NCI-H1105 treated with DMSO at 0.1 percent for 48 hours (cell line): Measurements from ENCODE around the gene FAM3B.

Source experiments
- DNase-seq: peaks from one replicate; lab custom pipeline; 2025; lab: John Stamatoyannopoulos, UW

The FAM3B gene

GRCh38 chr21:41319273-41319672 is 2.7 kb downstream of the FAM3B start:
- no peak for DNase-seq

- DNase-seq, result peak; percentile 45
Observed at GRCh38 chr21:41321211-41321907, 4.8 kb downstream of the FAM3B start.

DNA sequence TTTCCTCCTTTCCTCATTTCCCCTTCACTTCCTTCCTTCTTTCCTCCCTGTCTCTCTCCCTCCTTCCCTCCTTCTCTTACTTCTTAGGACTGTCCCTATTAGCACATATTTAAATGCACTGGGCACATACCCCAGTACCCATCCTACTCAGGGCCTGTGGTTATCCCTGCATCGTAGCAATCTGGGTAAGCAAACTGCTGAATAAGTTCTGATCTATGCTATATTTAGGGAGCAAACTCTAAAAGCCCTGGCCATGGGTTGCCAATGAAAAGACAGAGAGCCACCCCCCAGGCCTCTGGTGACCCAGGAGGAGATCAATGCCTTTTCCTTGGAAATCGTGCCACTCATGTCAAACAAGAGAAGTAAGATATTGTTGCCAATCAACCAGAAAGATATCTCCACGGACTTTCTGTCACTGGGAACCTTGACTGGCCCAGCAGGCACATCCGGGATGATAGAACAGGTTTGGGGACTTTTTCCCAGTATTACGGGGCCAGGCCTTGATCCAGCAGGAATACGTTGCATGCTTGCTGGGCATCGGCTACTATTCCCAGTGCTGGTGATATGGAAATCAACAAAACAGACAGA is 5.4 kb downstream of the FAM3B start:
- no peak for DNase-seq

DNA sequence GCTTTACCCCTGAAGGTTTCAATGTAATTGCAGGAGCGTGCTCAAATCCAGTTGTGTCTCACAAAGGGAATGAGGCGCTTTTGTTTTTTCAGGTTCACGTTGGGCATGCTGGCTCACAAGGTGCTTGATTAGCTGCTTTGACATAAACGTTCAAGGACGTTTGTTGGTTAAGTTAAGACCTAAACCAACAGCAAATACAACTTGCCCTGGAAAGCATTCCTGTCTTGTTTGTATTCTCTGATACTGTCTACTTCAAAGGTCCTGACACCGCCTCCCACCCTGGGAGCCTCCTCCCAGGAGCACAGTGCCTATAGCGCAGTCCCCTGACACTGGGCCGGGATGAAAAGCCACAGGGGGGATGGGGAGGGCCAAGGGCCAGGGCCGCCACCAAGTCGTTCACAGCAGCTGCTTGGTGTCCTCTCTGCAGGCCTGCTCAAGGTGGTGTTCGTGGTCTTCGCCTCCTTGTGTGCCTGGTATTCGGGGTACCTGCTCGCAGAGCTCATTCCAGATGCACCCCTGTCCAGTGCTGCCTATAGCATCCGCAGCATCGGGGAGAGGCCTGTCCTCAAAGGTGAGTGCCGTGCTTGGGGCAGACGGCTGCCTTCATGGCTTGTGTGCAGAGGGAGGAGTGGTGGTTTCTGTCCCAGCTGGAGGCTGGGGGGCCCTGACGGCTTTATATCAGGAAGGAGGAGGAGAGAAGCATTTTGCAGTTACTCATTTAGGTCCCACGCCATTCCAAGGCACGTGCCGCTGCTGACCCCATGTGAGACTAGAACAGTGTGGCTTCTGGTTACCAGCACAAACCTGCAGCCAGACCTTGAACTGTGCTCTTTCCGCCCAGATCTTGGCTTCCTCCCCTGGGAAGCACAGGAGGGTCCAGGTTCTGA is 6.1 kb downstream of the FAM3B start:
- DNase-seq, result no peak

DNA sequence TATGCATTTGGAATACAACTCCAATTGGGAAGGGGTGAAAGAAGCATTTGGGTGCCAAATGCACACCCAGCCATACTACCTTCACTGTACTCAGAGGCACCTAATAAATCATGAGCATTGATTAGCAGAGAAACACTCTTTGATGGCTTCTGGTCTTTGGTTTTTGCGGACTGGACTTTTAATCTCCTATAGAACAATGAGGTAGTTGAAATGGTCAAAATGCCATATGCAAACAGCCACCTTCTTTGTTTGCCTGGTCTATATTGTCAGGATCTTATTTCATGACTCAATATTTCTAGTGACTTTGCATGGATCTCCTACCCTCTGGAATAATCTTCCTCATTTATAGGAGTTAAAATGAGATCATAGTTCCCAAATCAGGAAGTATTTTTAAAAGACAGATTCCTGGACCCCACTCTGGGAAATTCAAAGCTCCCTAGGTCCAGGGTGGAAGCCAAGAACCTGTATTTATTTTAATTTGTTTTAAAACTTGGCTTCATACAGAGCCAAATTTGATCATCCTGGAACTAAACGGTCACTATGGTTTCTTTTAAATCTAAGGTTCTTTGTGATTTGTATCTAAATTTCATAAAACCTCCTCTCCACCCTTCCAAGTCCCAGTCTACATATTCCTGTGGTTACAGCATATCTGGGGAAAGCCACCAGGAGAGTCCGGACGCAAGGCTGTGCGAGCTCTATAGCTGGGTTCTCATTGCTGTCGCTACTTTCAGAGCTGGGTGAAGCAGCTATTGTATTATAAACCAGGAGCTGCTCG is 8.7 kb downstream of the FAM3B start:
- no peak for DNase-seq

DNA sequence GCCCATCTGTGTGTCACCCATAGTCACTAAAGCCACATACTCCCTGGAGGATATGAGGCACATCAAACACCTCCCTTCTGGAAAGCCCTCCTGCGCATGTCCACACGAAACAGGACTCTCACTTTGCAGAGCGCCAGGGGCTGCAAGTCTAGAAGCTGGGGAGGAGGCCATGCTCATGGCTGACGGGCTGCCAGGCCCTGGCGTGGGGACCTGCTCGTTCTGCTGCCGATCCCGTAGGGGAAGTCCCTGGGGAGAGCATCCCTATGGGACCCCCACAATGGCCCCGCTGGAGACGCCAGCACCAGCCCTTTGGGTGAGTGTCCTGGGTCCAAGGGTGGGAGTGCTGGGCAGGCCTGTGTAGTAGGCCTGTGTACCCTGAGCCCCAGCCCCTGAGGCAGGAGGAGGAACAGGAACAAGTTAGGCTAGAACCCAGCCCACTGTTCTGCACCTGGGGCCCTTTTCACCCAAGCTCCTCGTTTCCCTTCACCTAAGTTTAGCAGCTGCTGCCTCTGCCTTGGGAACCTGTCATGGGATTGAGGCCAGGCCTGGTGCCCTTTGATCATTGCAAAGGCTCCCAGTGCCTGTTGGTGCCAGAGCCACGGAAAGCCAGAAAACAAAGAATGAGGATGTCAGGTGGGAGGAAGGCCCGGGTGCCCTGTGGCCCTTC is 9.9 kb downstream of the FAM3B start:
- no peak for DNase-seq

DNA sequence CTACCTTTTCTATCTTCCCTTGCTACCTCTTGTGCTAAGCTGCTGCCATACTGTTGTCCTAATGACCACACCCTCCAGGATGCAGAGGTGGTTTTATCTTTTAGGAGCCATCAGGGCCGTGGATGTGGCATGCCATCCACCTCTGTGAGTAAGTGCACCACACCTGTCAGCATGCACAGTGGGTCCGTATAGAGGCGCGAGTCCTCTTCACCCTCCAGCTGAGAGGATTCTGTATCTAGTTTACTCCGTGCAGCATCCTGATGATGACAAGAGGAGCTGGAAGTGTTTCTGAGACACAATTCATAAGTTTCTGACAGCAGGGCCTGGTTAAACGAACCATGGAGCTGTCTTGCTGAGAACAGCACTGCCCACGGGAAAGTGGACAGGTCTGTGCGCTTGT is 11.2 kb downstream of the FAM3B start:
- no peak for DNase-seq

- no peak for DNase-seq
Observed at GRCh38 chr21:41328660-41329607, 12.3 kb downstream of the FAM3B start.

DNA sequence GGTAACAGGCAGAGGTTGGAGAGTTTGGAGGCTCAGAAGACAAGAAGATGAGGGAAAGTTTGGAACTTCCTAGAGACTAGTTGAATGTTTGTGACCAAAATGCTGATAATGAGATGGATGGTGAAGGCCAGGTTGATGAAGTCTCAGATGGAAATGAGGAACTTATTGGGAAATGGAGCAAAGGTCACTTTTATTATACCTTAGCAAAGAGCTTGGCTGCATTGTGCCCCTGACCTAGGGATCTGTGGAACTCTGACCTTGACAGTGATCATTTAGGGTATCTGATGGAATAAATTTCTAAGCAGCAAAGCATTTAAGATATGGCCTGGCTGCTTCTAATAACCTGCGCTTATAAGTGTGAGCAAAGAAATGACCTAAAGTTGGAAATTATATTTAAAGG is 17.2 kb downstream of the FAM3B start:
- no peak for DNase-seq

GRCh38 chr21:41337515-41337914 is 20.9 kb downstream of the FAM3B start:
- DNase-seq, result no peak

- no peak for DNase-seq
Observed at GRCh38 chr21:41338455-41338854, 21.9 kb downstream of the FAM3B start.

DNA sequence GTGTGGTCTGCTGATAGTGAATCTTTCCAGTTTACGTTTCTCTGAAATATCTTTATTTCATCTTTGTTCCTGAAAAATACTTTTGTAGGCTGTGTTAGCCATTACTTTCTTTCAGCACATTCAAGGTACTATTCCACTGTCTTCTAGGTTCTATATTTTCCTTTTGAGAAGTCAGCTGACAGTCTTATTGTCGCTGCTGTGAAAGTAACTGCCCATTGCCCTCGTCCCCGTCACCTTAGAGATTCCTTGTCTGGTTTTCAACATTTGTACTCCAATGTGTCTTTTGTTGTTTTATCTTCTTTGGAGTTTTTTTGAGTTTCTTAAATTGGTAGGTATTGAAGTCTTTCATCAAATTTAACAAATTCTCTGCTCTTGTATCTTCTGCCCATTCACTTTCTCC is 25.4 kb downstream of the FAM3B start:
- DNase-seq, result no peak

GRCh38 chr21:41344146-41344545 is 27.5 kb downstream of the FAM3B start:
- DNase-seq, result no peak

GRCh38 chr21:41345356-41345755 is 28.8 kb downstream of the FAM3B start:
- DNase-seq, result no peak

DNA sequence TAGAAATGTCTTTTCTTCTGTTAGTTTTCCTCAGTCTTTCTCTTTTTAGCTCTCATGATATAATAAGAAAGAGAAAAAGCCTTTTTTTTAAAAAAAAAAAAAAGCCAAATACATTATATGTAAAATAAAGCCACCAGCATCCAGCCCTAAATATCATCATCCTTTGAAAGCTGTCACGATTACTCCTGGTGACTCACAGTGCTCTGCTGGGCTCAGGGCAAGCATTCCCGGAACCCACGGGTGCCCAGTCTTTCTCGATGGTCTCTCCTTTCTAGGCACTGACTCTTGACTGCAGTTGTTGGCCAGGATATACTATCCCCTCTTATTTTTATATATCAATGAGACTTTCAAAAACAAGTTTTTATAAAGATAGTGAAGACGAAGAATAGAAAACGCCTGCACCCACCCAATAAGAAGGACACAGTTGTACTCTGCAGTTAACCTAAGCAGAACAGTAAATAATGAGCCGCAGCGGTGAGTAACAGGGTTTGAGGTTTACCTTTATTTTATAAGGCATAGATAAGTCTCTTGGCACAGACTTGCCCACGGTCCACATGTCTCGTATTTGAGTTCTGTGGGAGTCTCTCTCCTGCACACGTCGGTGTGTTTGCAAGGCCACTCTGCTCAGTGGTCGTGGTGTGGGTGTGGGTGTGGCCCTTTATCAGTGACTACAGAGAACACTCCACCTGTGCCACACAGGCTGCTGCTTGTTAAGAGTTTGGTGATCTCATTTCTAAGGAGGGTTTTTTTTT is 29.5 kb downstream of the FAM3B start:
- DNase-seq, result no peak

- DNase-seq, result no peak
Observed at GRCh38 chr21:41346758-41347157, 30.2 kb downstream of the FAM3B start.

GRCh38 chr21:41348434-41348833 is 31.8 kb downstream of the FAM3B start:
- no peak for DNase-seq

DNA sequence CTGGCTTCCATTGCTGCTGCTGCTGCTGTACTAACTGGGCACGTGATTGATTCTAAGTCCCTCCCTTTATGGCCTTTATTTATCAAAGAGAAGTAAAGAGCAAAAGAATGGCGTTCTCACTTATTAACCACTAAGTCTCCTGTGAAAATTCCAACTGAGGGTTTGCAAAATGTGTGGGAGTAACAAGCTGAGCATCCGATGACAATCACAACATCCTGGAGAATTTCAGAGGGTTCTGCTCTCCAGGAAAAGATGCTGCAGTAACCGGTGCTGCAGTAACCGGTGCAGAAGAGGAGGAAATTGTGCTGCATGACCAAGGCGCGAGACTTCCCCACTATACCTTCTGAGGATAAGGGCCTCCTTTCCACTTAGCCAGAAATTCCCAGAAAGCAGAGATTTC is 32.5 kb downstream of the FAM3B start:
- DNase-seq, result no peak

- no peak for DNase-seq
Observed at GRCh38 chr21:41349619-41350390, 33.2 kb downstream of the FAM3B start.
